HCT116 (cell line): ENCODE data around the gene GNAS. TPM values are rescaled to one million over a fixed set of nuclear protein-coding genes. Genes with fewer than 3 reads are reported as not detected.
A peak's percentile ranks its signal among the peaks of the same experiment; 100 is the strongest.

Source experiments
- ATAC-seq: fragments of 200-7000 bp; cut with Tn5 transposase; 2 replicates; pipeline ENCODE4 v1.9.1; 2020; ENCODE audit warnings: mild to moderate bottlenecking, moderate library complexity
- BruUV-seq: library from RNA; stranded (reverse); fragments of 400-500 nt; replicated peaks from 2 replicates; lab custom pipeline; 2021; lab: Mats Ljungman, UMichigan
- CTCF ChIA-PET: fragments of 300-600 bp; sonication (Branson Sonifier 250); formaldehyde crosslinking; loops from one replicate; lab custom pipeline; 2021; ENCODE audit warnings: antibody characterized with exemption; lab: Charles Lee
- POLR2A ChIA-PET: fragments of 300-600, 350-600 bp; sonication (Branson Sonifier 250); formaldehyde crosslinking; loops from one replicate; lab custom pipeline; 2021; ENCODE audit warnings: antibody characterized with exemption; lab: Charles Lee
- RAD21 ChIA-PET, 2 experiments: fragments of 300-600 bp; sonication (Branson Sonifier 250); formaldehyde crosslinking; loops; one replicate each; lab custom pipeline; 2023; ENCODE audit warnings: low total read pairs in 2 of 2; ENCODE audit not compliant: uncharacterized antibody in 2 of 2, unreplicated experiment in 2 of 2, low non-redundant PET in 1 of 2; lab: Charles Lee
- DNase-seq: peaks from one replicate; pipeline ENCODE4 v3.0.0-alpha.2; 2010; ENCODE audit warnings: low read depth, low spot score
- H2AFZ ChIP-seq: fragments of 200-600 bp; shearing (Covaris generic), sonication (generic); 2 replicates; pipeline ENCODE4 v1.6.1; 2017; ENCODE audit warnings: low read depth, mixed run types, mixed read lengths, antibody characterized with exemption, low read length; ENCODE audit not compliant: poor library complexity, severe bottlenecking
- H3K27ac ChIP-seq: 2 replicates; pipeline ENCODE4 v1.5.1; 2012; ENCODE audit warnings: low read depth, low read length
- H3K27me3 ChIP-seq: fragments of 200-600 bp; sonication (generic); 2 replicates; pipeline ENCODE4 v1.6.1; 2016; ENCODE audit warnings: mixed run types, low read length, mixed read lengths; ENCODE audit not compliant: insufficient read depth
- H3K36me3 ChIP-seq, 2 experiments: fragments of 200-500 bp in 1 of 2; fragments of 200-600 bp in 1 of 2; sonication (Bioruptor generic) in 1 of 2; sonication (generic) in 1 of 2; 2 replicates each; pipeline versions ENCODE4 v1.5.1 to v1.6.1; 2014 to 2016; ENCODE audit warnings: low read length in 2 of 2, inconsistent platforms in 1 of 2, mixed read lengths in 1 of 2, mixed run types in 1 of 2; ENCODE audit not compliant: insufficient read depth in 2 of 2, control insufficient read depth in 1 of 2
- H3K4me1 ChIP-seq, 2 experiments: fragments of 200-600 bp in 1 of 2; sonication (generic) in 1 of 2; 2 replicates each; pipeline versions ENCODE4 v1.5.1 to v1.6.1; 2012 to 2017; ENCODE audit warnings: low read length in 2 of 2, inconsistent platforms in 1 of 2, mild to moderate bottlenecking in 1 of 2, mixed read lengths in 1 of 2, mixed run types in 1 of 2, moderate library complexity in 1 of 2; ENCODE audit not compliant: insufficient read depth in 2 of 2, control insufficient read depth in 1 of 2
- H3K4me2 ChIP-seq: fragments of 200-600 bp; sonication (generic); 2 replicates; pipeline ENCODE4 v1.6.1; 2017; ENCODE audit warnings: mixed run types, low read length, mixed read lengths
- H3K4me3 ChIP-seq, 2 experiments: fragments of 200-600 bp in 1 of 2; sonication (generic) in 1 of 2; replicated peaks in 1 of 2; 2 replicates each; pipeline ENCODE4 v1.5.1; 2011 to 2016; ENCODE audit warnings: low read length in 2 of 2, control low read depth in 1 of 2, low read depth in 1 of 2, mild to moderate bottlenecking in 1 of 2, mixed read lengths in 1 of 2, mixed run types in 1 of 2
- H3K79me2 ChIP-seq: fragments of 200-600 bp; sonication (generic); 2 replicates; pipeline ENCODE4 v1.6.1; 2017; ENCODE audit warnings: mild to moderate bottlenecking, mixed run types, low read length, moderate library complexity, mixed read lengths; ENCODE audit not compliant: insufficient read depth
- H3K9ac ChIP-seq: fragments of 200-600 bp; sonication (generic); 2 replicates; pipeline ENCODE4 v1.6.1; 2016; ENCODE audit warnings: low read length, mixed read lengths
- H3K9me2 ChIP-seq: fragments of 200-600 bp; sonication (generic), shearing (Covaris generic); 2 replicates; pipeline ENCODE4 v1.6.1; 2017; ENCODE audit warnings: mixed run types, mild to moderate bottlenecking, moderate library complexity; ENCODE audit not compliant: insufficient read depth
- H3K9me3 ChIP-seq, 2 experiments: fragments of 200-500 bp in 1 of 2; fragments of 200-600 bp in 1 of 2; sonication (Bioruptor generic) in 1 of 2; sonication (generic) in 1 of 2; 2 replicates each; pipeline ENCODE4 v1.6.1; 2014 to 2017; ENCODE audit warnings: low read length in 2 of 2, mixed read lengths in 2 of 2, inconsistent platforms in 1 of 2, low read depth in 1 of 2, mild to moderate bottlenecking in 1 of 2, mixed run types in 1 of 2, moderate library complexity in 1 of 2; ENCODE audit not compliant: control insufficient read depth in 1 of 2, insufficient read depth in 1 of 2
- H4K20me1 ChIP-seq: fragments of 200-600 bp; sonication (generic), shearing (Covaris generic); 2 replicates; pipeline ENCODE4 v1.6.1; 2017; ENCODE audit warnings: mixed run types, mild to moderate bottlenecking, moderate library complexity; ENCODE audit not compliant: insufficient read depth
- CBX3 ChIP-seq: IDR thresholded peaks from 2 replicates; pipeline ENCODE4 v1.6.1; 2012; ENCODE audit warnings: low read depth
- EGR1 ChIP-seq: IDR thresholded peaks from 2 replicates; pipeline ENCODE4 v1.6.1; 2012; ENCODE audit warnings: low read depth
- EZH2 ChIP-seq: fragments of 200-600 bp; sonication (generic); IDR thresholded peaks from 2 replicates; pipeline ENCODE4 v1.6.1; 2017; ENCODE audit warnings: antibody characterized with exemption, mixed run types
- SP1 ChIP-seq: IDR thresholded peaks from 2 replicates; pipeline ENCODE4 v1.6.1; 2012; ENCODE audit warnings: low read depth
- SRF ChIP-seq: IDR thresholded peaks from 2 replicates; pipeline ENCODE4 v1.6.1; 2012; ENCODE audit warnings: low read depth
- YY1 ChIP-seq: IDR thresholded peaks from 2 replicates; pipeline ENCODE4 v1.6.1; 2011; ENCODE audit warnings: low read length, low read depth, moderate library complexity, mild to moderate bottlenecking; ENCODE audit not compliant: insufficient replicate concordance; ENCODE audit errors: extremely low read depth
- intact Hi-C: fragments of 100-400 bp; cut with micrococcal nuclease; formaldehyde crosslinking; loops from 2 replicates; pipeline ENCODE4 v1.10.0; 2022
- total RNA-seq: library from RNA; stranded (reverse); gene quantifications from one replicate; pipeline ENCODE4 v1.2.1, GENCODE V29; 2021; ENCODE audit not compliant: unreplicated experiment
- TF ChIP-seq, protein P1 (sequence below), 3 experiments: fragments of 200-600 bp in 1 of 3; sonication (generic) in 1 of 3; IDR thresholded peaks in 2 of 3; conservative IDR thresholded peaks in 1 of 3; 2 replicates each; pipeline ENCODE4 v1.5.1; 2012 to 2017; ENCODE audit warnings: low read depth in 2 of 3, low read length in 2 of 3, antibody characterized with exemption in 1 of 3, borderline replicate concordance in 1 of 3, control low read depth in 1 of 3, mild to moderate bottlenecking in 1 of 3, mixed read lengths in 1 of 3, mixed run types in 1 of 3, moderate library complexity in 1 of 3; ENCODE audit not compliant: insufficient read depth in 1 of 3
- TF ChIP-seq, protein P2 (sequence below): IDR thresholded peaks from 2 replicates; pipeline ENCODE4 v1.6.1; 2012

The GNAS gene
- total RNA-seq, 1 experiment from 2014 or later: 699 TPM

DNA sequence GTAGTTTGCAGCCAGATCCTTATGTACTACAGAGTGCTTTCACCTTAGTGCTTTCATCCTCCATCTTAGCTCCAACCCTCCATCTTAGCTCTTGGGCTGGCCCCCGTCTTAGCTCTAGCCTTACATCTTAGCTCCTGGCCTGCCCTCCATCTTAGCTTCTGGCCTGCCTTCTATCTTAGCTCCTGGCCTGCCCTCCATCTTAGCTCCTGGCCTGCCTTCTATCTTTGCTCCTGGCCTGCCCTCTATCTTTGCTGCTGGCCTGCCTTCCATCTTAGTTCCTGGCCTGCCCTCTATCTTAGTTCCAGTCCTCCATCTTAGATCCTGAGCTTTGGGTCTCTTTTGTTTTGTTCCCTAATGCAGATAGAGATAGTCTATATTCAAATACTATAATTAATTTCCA is 22.0 kb downstream of the GNAS start:
- ChIA-PET POLR2A (no interaction called here), CTCF (no interaction called here)
- H3K27ac ChIP-seq: no peak overlapping the region
- H3K27me3 ChIP-seq: no peaks in the 10 kb centered on the region
- H3K36me3 ChIP-seq: no peaks in the 10 kb centered on the region
- no peaks in the 10 kb centered on the region for H4K20me1 ChIP-seq
- intact Hi-C loops: no loop called here
- no peaks in the 10 kb centered on the region for H3K9me3 ChIP-seq
- no peak for ATAC-seq
- BruUV-seq: no TSS peak
- TF ChIP-seq SP1: no peak
- peak; percentile 8 for TF ChIP-seq YY1
- TF ChIP-seq SRF: no peak
- no peak for TF ChIP-seq EZH2
- TF ChIP-seq, all 23 proteins: peak for 1
- H2AFZ ChIP-seq: no peak overlapping the region
- no peak overlapping the region for H3K4me3 ChIP-seq
- DNase-seq: no peak
- RAD21 ChIA-PET: no interaction called here
- no peaks in the 10 kb centered on the region for H3K4me1 ChIP-seq
- no peak overlapping the region for H3K4me2 ChIP-seq
- no peaks in the 10 kb centered on the region for H3K79me2 ChIP-seq
- H3K9me2 ChIP-seq: no peaks in the 10 kb centered on the region
- no peak overlapping the region for H3K9ac ChIP-seq

DNA sequence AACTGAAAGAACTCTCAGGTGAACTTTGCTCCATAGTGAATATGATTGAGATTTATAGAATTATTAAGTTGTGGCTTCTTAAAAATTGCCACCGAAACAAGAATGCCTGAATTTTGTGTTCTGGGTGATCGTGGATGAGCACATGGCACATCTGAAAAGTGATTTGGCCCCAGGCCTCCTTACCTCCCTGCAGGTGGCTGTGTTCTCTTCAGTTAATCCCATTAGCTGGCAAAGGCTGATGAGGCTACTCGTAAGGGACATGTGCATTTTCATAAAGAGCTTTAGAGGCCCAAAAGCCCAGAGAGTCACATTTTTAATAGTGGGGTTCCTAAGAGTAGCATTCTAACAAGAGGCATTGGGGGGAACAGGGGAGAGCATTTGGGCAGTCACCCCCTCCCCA is 22.6 kb downstream of the GNAS start:
- ATAC-seq (no peak), DNase-seq (no peak)
- Histone ChIP-seq H3K4me3 (no peak overlapping the region), H3K9me3 (no peaks in the 10 kb centered on the region), H3K9ac (no peak overlapping the region), H3K27me3 (no peaks in the 10 kb centered on the region), H3K27ac (no peak overlapping the region), H3K36me3 (no peaks in the 10 kb centered on the region), H3K4me1 (no peaks in the 10 kb centered on the region), H2AFZ (no peak overlapping the region), H4K20me1 (no peaks in the 10 kb centered on the region), H3K79me2 (no peaks in the 10 kb centered on the region), H3K9me2 (no peaks in the 10 kb centered on the region), H3K4me2 (no peak overlapping the region)
- ChIA-PET RAD21 (no interaction called here), POLR2A (no interaction called here), CTCF (no interaction called here)
- intact Hi-C loops: no loop called here
- BruUV-seq: no TSS peak
- no peak for TF ChIP-seq SP1
- TF ChIP-seq EGR1: no peak
- TF ChIP-seq, protein P1, sequence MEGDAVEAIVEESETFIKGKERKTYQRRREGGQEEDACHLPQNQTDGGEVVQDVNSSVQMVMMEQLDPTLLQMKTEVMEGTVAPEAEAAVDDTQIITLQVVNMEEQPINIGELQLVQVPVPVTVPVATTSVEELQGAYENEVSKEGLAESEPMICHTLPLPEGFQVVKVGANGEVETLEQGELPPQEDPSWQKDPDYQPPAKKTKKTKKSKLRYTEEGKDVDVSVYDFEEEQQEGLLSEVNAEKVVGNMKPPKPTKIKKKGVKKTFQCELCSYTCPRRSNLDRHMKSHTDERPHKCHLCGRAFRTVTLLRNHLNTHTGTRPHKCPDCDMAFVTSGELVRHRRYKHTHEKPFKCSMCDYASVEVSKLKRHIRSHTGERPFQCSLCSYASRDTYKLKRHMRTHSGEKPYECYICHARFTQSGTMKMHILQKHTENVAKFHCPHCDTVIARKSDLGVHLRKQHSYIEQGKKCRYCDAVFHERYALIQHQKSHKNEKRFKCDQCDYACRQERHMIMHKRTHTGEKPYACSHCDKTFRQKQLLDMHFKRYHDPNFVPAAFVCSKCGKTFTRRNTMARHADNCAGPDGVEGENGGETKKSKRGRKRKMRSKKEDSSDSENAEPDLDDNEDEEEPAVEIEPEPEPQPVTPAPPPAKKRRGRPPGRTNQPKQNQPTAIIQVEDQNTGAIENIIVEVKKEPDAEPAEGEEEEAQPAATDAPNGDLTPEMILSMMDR (IDR thresholded peaks at IDR 0.05 in 2 of 3, conservative IDR thresholded peaks at IDR 0.05 in 1 of 3; ENCODE audit: borderline replicate concordance in 1 of 3, insufficient read depth in 1 of 3, low read depth in 2 of 3, low read length in 2 of 3): no peak
- TF ChIP-seq, protein P2, sequence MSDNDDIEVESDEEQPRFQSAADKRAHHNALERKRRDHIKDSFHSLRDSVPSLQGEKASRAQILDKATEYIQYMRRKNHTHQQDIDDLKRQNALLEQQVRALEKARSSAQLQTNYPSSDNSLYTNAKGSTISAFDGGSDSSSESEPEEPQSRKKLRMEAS: no peak
- no peak for TF ChIP-seq CBX3
- no peak for TF ChIP-seq EZH2
- TF ChIP-seq, all 23 proteins: peak for 0
